UCSD-AML1 (cell line): ENCODE data around the gene ANXA2.
A peak's percentile ranks its signal among the peaks of the same experiment; 100 is the strongest.
"Not testable (repeated sequence)": the region's sequence is repeated elsewhere in the genome, so short reads cannot be mapped to it uniquely, and the experiment has no call there.

Source experiments
- DNase-seq: peaks from one replicate; lab custom pipeline; 2025; ENCODE audit not compliant: unreplicated experiment; lab: John Stamatoyannopoulos, UW

The ANXA2 gene

GRCh38 chr15:60346653-60347052, 51.1 kb downstream of the ANXA2 start:
- no peak for DNase-seq

GRCh38 chr15:60346077-60346476, 51.7 kb downstream of the ANXA2 start:
- DNase-seq = no peak

- no peak for DNase-seq
These were observed 52.2 kb downstream of the ANXA2 start for GRCh38 chr15:60345598-60345997.

- DNase-seq = no peak
These were observed 52.8 kb downstream of the ANXA2 start for GRCh38 chr15:60344987-60345386.

GRCh38 chr15:60344461-60344860, 53.3 kb downstream of the ANXA2 start:
- no peak for DNase-seq

- DNase-seq = no peak
These were observed 54.4 kb downstream of the ANXA2 start for GRCh38 chr15:60343221-60343970.

GRCh38 chr15:60340207-60340921, 57.4 kb downstream of the ANXA2 start:
- no peak for DNase-seq

GRCh38 chr15:60339236-60339635, 58.5 kb downstream of the ANXA2 start:
- DNase-seq = no peak

GRCh38 chr15:60338810-60339209, 59.0 kb downstream of the ANXA2 start:
- no peak for DNase-seq

- DNase-seq = no peak
These were observed 60.7 kb downstream of the ANXA2 start for GRCh38 chr15:60337076-60337475.

GRCh38 chr15:60335296-60335695, 62.5 kb downstream of the ANXA2 start:
- DNase-seq = not testable (repeated sequence)

GRCh38 chr15:60328852-60329443, 68.8 kb downstream of the ANXA2 start:
- peak; percentile 12 for DNase-seq

- no peak for DNase-seq
These were observed 70.7 kb downstream of the ANXA2 start for GRCh38 chr15:60326824-60327654.

GRCh38 chr15:60326343-60326742, 71.4 kb downstream of the ANXA2 start:
- DNase-seq = no peak

GRCh38 chr15:60325905-60326304, 71.9 kb downstream of the ANXA2 start:
- DNase-seq = no peak

GRCh38 chr15:60324706-60325438, 72.9 kb downstream of the ANXA2 start:
- DNase-seq = no peak

GRCh38 chr15:60323322-60323721, 74.5 kb downstream of the ANXA2 start:
- DNase-seq = no peak

GRCh38 chr15:60320365-60320764, 77.4 kb downstream of the ANXA2 start:
- DNase-seq = no peak

- DNase-seq = no peak
These were observed 79.4 kb downstream of the ANXA2 start for GRCh38 chr15:60318216-60318867.

GRCh38 chr15:60316961-60317360, 80.8 kb downstream of the ANXA2 start:
- DNase-seq = no peak
